Measurements from ENCODE around the gene AP5B1. TPM values are rescaled to one million over a fixed set of nuclear protein-coding genes. Genes with fewer than 3 reads are reported as not detected.
"Not testable (repeated sequence)": the region's sequence is repeated elsewhere in the genome, so short reads cannot be mapped to it uniquely, and the experiment has no call there.

Gene AP5B1
- total RNA-seq, 5 donors from 2014 or later (not counting 1 experiment from before 2014, with no cell fraction given): 17.7 to 31.6 (median 30.1) TPM

DNA sequence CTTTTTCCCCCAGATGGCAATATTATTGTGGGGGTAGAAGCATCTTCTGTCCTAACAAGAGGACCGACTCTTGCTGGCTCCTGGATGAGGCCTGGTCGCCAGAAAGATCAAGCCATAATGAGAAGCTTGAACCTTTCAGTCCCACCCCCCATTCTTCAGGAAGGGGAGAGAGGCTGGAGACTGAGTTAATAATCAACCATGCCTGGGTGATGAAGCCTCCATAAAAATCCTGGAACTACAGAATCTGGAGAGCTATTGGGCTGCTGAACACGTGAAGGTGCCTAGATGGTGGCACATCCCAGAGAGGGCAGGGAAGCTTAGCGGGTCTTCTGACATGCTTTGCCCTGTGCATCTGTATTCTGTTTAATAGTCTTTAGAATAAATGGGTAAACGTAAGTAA is 16.3 kb downstream of the AP5B1 start:
- DNase-seq (no peak), ATAC-seq (replicated peaks in 1 of 4) (no peak)
- H3K27me3 Mint-ChIP-seq: peaks cover under 1 to 8% of the 10 kb centered on the region in 2 donors
- CTCF ChIA-PET: no interaction called here
- Histone ChIP-seq H3K27ac (ENCODE audit: low read length) (no peak overlapping the region), H3K4me3 (ENCODE audit: control insufficient read depth in 1 of 2, extremely low read depth in 1 of 2, low read length in 1 of 2) (no peak overlapping the region), H3K9me3 (no peaks in the 10 kb centered on the region), H3K4me1 (ENCODE audit: control insufficient read depth in 1 of 2, extremely low read depth in 1 of 2, insufficient read depth in 2 of 2, low read length in 2 of 2) (no peaks in the 10 kb centered on the region), H3K27me3 (replicated peaks in 1 of 2; ENCODE audit: control insufficient read depth in 2 of 2, extremely low read depth in 1 of 2, insufficient read depth in 2 of 2, low read length in 1 of 2) (peaks cover 0 to 11% of the 10 kb centered on the region in 2 experiments), H3K36me3 (ENCODE audit: control insufficient read depth in 2 of 2, extremely low read depth in 1 of 2, insufficient read depth in 1 of 2, low read length in 1 of 2) (no peaks in the 10 kb centered on the region)
- no peak overlapping the region for H3K4me3 Mint-ChIP-seq
- no peak overlapping the region for H3K27ac Mint-ChIP-seq
- H3K36me3 Mint-ChIP-seq: no peaks in the 10 kb centered on the region
- WGBS (ENCODE audit: insufficient coverage): 66% methylated on average over 3 of the region's 5 CpGs
- H3K4me1 Mint-ChIP-seq: peaks cover 0 to under 1% (median 0%) of the 10 kb centered on the region in 3 donors
- POLR2A ChIA-PET: no interaction called here
- H3K9me3 Mint-ChIP-seq: no peaks in the 10 kb centered on the region

DNA sequence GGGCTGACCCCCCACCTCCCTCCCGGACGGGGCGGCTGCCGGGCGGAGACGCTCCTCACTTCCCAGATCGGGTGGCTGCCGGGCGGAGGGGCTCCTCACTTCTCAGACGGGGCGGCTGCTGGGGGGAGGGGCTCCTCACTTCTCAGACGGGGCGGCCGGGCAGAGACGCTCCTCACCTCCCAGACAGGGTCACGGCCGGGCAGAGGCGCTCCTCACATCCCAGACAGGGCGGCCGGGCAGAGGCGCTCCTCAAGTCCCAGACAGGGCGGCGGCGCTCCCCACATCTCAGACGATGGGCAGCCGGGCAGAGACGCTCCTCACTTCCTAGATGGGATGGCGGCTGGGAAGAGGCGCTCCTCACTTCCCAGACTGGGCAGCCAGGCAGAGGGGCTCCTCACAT is 18.0 kb downstream of the AP5B1 start:
- ATAC-seq (replicated peaks in 1 of 4); H3K27ac ChIP-seq (ENCODE audit: low read length); H3K4me1 Mint-ChIP-seq; H3K9me3 Mint-ChIP-seq; H3K27ac Mint-ChIP-seq; DNase-seq; H3K4me3 Mint-ChIP-seq; H3K9me3 ChIP-seq; H3K36me3 Mint-ChIP-seq; POLR2A ChIA-PET; H3K4me1 ChIP-seq (ENCODE audit: control insufficient read depth in 1 of 2, extremely low read depth in 1 of 2, insufficient read depth in 2 of 2, low read length in 2 of 2); H3K4me3 ChIP-seq (ENCODE audit: control insufficient read depth in 1 of 2, extremely low read depth in 1 of 2, low read length in 1 of 2); CTCF ChIA-PET; H3K36me3 ChIP-seq (ENCODE audit: control insufficient read depth in 2 of 2, extremely low read depth in 1 of 2, insufficient read depth in 1 of 2, low read length in 1 of 2): not testable (repeated sequence)
- H3K27me3 Mint-ChIP-seq: peaks cover 7 to 18% of the 10 kb centered on the region in 2 donors
- peaks cover 0 to 17% of the 10 kb centered on the region in 2 experiments for H3K27me3 ChIP-seq (replicated peaks in 1 of 2; ENCODE audit: control insufficient read depth in 2 of 2, extremely low read depth in 1 of 2, insufficient read depth in 2 of 2, low read length in 1 of 2)
- WGBS (ENCODE audit: insufficient coverage): 89% methylated on average over 10 of the region's 29 CpGs

DNA sequence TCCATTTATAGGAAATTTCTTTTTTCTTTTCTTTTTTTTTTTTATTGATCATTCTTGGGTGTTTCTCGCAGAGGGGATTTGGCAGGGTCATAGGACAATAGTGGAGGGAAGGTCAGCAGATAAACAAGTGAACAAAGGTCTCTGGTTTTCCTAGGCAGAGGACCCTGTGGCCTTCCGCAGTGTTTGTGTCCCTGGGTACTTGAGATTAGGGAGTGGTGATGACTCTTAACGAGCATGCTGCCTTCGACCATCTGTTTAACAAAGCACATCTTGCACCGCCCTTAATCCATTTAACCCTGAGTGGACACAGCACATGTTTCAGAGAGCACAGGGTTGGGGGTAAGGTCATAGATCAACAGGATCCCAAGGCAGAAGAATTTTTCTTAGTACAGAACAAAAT is 18.6 kb downstream of the AP5B1 start:
- H3K27ac Mint-ChIP-seq; H3K4me3 ChIP-seq (ENCODE audit: control insufficient read depth in 1 of 2, extremely low read depth in 1 of 2, low read length in 1 of 2); H3K4me3 Mint-ChIP-seq; ATAC-seq (replicated peaks in 1 of 4); H3K9me3 Mint-ChIP-seq; POLR2A ChIA-PET; H3K9me3 ChIP-seq; H3K36me3 ChIP-seq (ENCODE audit: control insufficient read depth in 2 of 2, extremely low read depth in 1 of 2, insufficient read depth in 1 of 2, low read length in 1 of 2); H3K27ac ChIP-seq (ENCODE audit: low read length); H3K36me3 Mint-ChIP-seq; DNase-seq; CTCF ChIA-PET; H3K4me1 Mint-ChIP-seq; H3K4me1 ChIP-seq (ENCODE audit: control insufficient read depth in 1 of 2, extremely low read depth in 1 of 2, insufficient read depth in 2 of 2, low read length in 2 of 2): not testable (repeated sequence)
- peaks cover 11 to 22% of the 10 kb centered on the region in 2 donors for H3K27me3 Mint-ChIP-seq
- peaks cover 0 to 19% of the 10 kb centered on the region in 2 experiments for H3K27me3 ChIP-seq (replicated peaks in 1 of 2; ENCODE audit: control insufficient read depth in 2 of 2, extremely low read depth in 1 of 2, insufficient read depth in 2 of 2, low read length in 1 of 2)
- WGBS (ENCODE audit: insufficient coverage): no CpG with 5 or more reads among the region's 5 CpGs

DNA sequence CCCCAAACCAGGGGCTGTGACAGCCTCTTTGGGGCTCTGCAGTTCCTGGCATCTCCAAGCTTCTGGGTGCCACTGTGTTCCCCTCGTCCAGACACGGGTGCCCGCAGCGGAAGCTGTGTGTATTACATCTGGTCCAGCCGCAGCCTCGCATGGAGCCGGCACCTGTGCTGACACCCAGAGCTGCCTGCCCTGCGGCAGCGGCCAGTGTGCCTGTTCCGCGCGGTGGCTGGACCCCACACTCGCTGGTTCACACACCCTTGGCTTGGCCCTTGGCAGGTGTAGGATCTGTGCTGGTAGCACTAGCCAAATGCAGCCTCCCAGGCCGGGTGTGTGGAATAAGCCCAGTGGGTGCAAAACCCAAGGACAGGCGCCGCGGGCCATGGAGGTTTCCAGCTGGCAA is 35.7 kb downstream of the AP5B1 start:
- H3K9me3 Mint-ChIP-seq: no peaks in the 10 kb centered on the region
- CTCF ChIA-PET: interaction anchor here in 1 of 2 donors (0.6 to 1.0 kb wide), 2 partner anchors 31 to 73 kb away, joined by 4 read pairs; no protein-coding TSS in a partner anchor

DNA sequence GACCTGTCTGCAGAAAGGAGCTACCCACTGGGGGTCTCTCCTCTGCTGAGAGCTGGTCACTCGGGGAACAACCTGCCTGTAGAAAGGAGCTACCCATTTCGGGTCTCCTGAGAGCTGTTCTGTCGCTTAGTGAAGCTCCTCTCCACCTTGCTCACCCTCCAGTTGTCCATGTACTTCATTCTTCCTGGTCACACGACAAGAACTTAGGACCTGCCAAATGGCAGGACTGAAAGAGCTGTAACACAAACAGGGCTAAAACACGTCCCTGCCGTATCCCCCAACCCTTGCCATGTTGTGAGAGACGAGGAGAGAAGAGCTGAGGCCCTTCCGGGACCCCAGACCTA is 36.1 kb downstream of the AP5B1 start:
- no peaks in the 10 kb centered on the region for H3K36me3 ChIP-seq (ENCODE audit: control insufficient read depth in 2 of 2, extremely low read depth in 1 of 2, insufficient read depth in 1 of 2, low read length in 1 of 2)
- H3K27me3 ChIP-seq (replicated peaks in 1 of 2; ENCODE audit: control insufficient read depth in 2 of 2, extremely low read depth in 1 of 2, insufficient read depth in 2 of 2, low read length in 1 of 2): peaks cover 5 to 31% of the 10 kb centered on the region in 2 experiments
- DNase-seq (no peak), ATAC-seq (replicated peaks in 1 of 4) (no peak)
- H3K27ac ChIP-seq (ENCODE audit: low read length): no peak overlapping the region
- H3K9me3 ChIP-seq: no peaks in the 10 kb centered on the region
- ChIA-PET CTCF (interaction anchor here in 1 of 2 donors (0.6 to 1.0 kb wide), 2 partner anchors 32 to 73 kb away, joined by 4 read pairs; no protein-coding TSS in a partner anchor), POLR2A (no interaction called here)
- H3K4me3 Mint-ChIP-seq: no peak overlapping the region
- no peak overlapping the region for H3K4me3 ChIP-seq (ENCODE audit: control insufficient read depth in 1 of 2, extremely low read depth in 1 of 2, low read length in 1 of 2)
- H3K27ac Mint-ChIP-seq: no peak overlapping the region
- peaks cover 16 to 19% of the 10 kb centered on the region in 2 donors for H3K27me3 Mint-ChIP-seq
- no peaks in the 10 kb centered on the region for H3K4me1 Mint-ChIP-seq
- 83% methylated on average over 8 of the region's 8 CpGs for WGBS (ENCODE audit: insufficient coverage)
- no peaks in the 10 kb centered on the region for H3K36me3 Mint-ChIP-seq
- no peaks in the 10 kb centered on the region for H3K9me3 Mint-ChIP-seq
- no peaks in the 10 kb centered on the region for H3K4me1 ChIP-seq (ENCODE audit: control insufficient read depth in 1 of 2, extremely low read depth in 1 of 2, insufficient read depth in 2 of 2, low read length in 2 of 2)

More for the DNA sequence above, 35.7 kb downstream of the AP5B1 start:
- no peak overlapping the region for H3K27ac Mint-ChIP-seq
- Histone ChIP-seq H3K4me1 (ENCODE audit: control insufficient read depth in 1 of 2, extremely low read depth in 1 of 2, insufficient read depth in 2 of 2, low read length in 2 of 2) (no peaks in the 10 kb centered on the region), H3K4me3 (ENCODE audit: control insufficient read depth in 1 of 2, extremely low read depth in 1 of 2, low read length in 1 of 2) (no peak overlapping the region), H3K27me3 (replicated peaks in 1 of 2; ENCODE audit: control insufficient read depth in 2 of 2, extremely low read depth in 1 of 2, insufficient read depth in 2 of 2, low read length in 1 of 2) (peaks cover 5 to 30% of the 10 kb centered on the region in 2 experiments), H3K36me3 (ENCODE audit: control insufficient read depth in 2 of 2, extremely low read depth in 1 of 2, insufficient read depth in 1 of 2, low read length in 1 of 2) (no peaks in the 10 kb centered on the region), H3K27ac (ENCODE audit: low read length) (no peak overlapping the region), H3K9me3 (no peaks in the 10 kb centered on the region)
- POLR2A ChIA-PET: no interaction called here
- H3K4me1 Mint-ChIP-seq: no peaks in the 10 kb centered on the region
- ATAC-seq (replicated peaks in 1 of 4): no peak
- no peak for DNase-seq
- peaks cover 16 to 19% of the 10 kb centered on the region in 2 donors for H3K27me3 Mint-ChIP-seq
- H3K4me3 Mint-ChIP-seq: no peak overlapping the region
- no peaks in the 10 kb centered on the region for H3K36me3 Mint-ChIP-seq
- WGBS (ENCODE audit: insufficient coverage): 94% methylated on average over 16 of the region's 17 CpGs

DNA sequence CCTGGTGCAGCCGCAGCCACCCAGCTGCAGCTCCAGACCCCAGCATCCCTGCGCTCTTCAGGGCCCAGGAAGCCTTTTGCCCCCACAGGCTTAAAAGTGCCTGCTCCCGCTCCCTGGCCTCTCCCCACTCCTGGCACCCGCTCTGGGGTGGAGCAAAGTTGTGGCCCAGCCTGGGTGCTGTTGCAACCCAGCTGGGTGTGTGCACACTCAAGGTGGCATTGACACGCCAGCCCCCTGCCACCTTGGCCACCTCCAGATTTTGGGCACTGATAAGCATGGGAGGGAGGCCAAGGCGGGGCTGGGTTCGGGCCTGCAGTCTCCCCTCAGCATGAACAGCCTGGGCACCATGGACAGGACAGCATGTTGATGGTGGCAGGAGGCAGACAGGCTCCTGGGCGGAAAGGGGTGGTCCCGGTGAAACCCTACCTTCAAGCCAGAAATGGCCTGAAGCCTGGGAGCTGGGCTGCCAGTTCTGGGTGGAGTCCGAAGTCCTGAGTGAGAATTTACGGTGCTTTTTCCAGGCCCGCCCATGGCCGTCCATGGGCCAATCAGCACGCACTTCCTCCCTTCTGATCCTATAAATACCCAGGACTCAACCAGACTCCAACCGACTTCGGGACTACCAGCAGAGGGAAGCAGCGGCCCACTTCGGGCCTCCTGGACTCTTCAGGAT is 36.6 kb downstream of the AP5B1 start:
- H3K4me1 Mint-ChIP-seq: no peaks in the 10 kb centered on the region
- ATAC-seq (replicated peaks in 1 of 4) (no peak), DNase-seq (no peak)
- Histone ChIP-seq H3K4me3 (ENCODE audit: control insufficient read depth in 1 of 2, extremely low read depth in 1 of 2, low read length in 1 of 2) (no peak overlapping the region), H3K4me1 (ENCODE audit: control insufficient read depth in 1 of 2, extremely low read depth in 1 of 2, insufficient read depth in 2 of 2, low read length in 2 of 2) (no peaks in the 10 kb centered on the region), H3K9me3 (no peaks in the 10 kb centered on the region), H3K27ac (ENCODE audit: low read length) (no peak overlapping the region), H3K36me3 (ENCODE audit: control insufficient read depth in 2 of 2, extremely low read depth in 1 of 2, insufficient read depth in 1 of 2, low read length in 1 of 2) (no peaks in the 10 kb centered on the region), H3K27me3 (replicated peaks in 1 of 2; ENCODE audit: control insufficient read depth in 2 of 2, extremely low read depth in 1 of 2, insufficient read depth in 2 of 2, low read length in 1 of 2) (peaks cover 5 to 31% of the 10 kb centered on the region in 2 experiments)
- ChIA-PET CTCF (interaction anchor here in 1 of 2 donors (1.0 kb wide), 1 partner anchor 32 kb away, joined by 4 read pairs; no protein-coding TSS in a partner anchor), POLR2A (no interaction called here)
- no peaks in the 10 kb centered on the region for H3K36me3 Mint-ChIP-seq
- no peaks in the 10 kb centered on the region for H3K9me3 Mint-ChIP-seq
- 86% methylated on average over 17 of the region's 18 CpGs for WGBS (ENCODE audit: insufficient coverage)
- H3K27me3 Mint-ChIP-seq: peaks cover 15 to 19% of the 10 kb centered on the region in 2 donors
- no peak overlapping the region for H3K27ac Mint-ChIP-seq
- no peak overlapping the region for H3K4me3 Mint-ChIP-seq
